Measurements from ENCODE around the gene PRSS50. TPM values are rescaled to one million over a fixed set of nuclear protein-coding genes. Genes with fewer than 3 reads are reported as not detected.
"Not testable (repeated sequence)": the region's sequence is repeated elsewhere in the genome, so short reads cannot be mapped to it uniquely, and the experiment has no call there.

Gene PRSS50
- polyA plus RNA-seq, 1 experiment: not detected

DNA sequence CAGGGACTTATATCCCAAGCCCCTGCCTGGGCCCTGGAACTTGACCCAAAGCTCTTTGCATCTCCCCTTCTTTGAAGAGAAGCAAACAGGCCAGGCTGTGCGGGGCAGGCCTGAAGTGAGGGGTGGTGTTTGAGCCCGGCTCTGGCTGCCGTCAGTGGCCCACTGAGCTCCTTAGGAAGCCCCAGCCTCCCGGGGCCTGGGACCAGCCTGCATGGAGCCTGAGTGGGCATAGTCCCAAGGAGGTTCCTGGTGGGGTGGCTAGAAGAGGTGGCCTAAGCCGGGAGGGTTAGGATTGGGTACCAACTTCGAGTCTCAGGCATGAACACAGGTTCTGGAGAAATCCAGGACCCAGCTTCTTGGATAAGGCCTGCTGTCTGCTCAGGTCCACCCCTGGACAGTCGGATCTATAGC lies 10.1 kb downstream of the PRSS50 start:
- peaks cover 6% of the 10 kb centered on the region for H3K27me3 ChIP-seq (ENCODE audit: control insufficient read depth, insufficient read depth, low read length)
- TF ChIP-seq CTCF (IDR thresholded peaks at IDR 0.05; ENCODE audit: insufficient read depth, low read depth, low read length): no peak
- DNase-seq (ENCODE audit: low read depth): no peak
- no peak overlapping the region for H3K4me3 ChIP-seq (ENCODE audit: low read depth, low read length)
- ChIA-PET CTCF (interaction anchor here (1.0 to 4.2 kb wide), 7 partner anchors 8 to 219 kb away, joined by 4 to 55 read pairs (median 15); no protein-coding TSS in a partner anchor), POLR2A (no interaction called here)
- H3K36me3 ChIP-seq (ENCODE audit: control insufficient read depth, insufficient read depth, low read length): no peaks in the 10 kb centered on the region

- POLR2A ChIA-PET: no interaction called here
- DNase-seq (ENCODE audit: low read depth): no peak
- Histone ChIP-seq H3K27me3 (ENCODE audit: control insufficient read depth, insufficient read depth, low read length) (peaks cover 10% of the 10 kb centered on the region), H3K36me3 (ENCODE audit: control insufficient read depth, insufficient read depth, low read length) (no peaks in the 10 kb centered on the region), H3K4me3 (ENCODE audit: low read depth, low read length) (no peak overlapping the region)
- TF ChIP-seq CTCF (IDR thresholded peaks at IDR 0.05; ENCODE audit: insufficient read depth, low read depth, low read length): no peak
- CTCF ChIA-PET: interaction anchor here (1.0 to 4.2 kb wide), 20 partner anchors 8 to 663 kb away, joined by 3 to 55 read pairs (median 6); no protein-coding TSS in a partner anchor
These were observed 10.7 kb downstream of the PRSS50 start for GRCh38 chr3:46706771-46707582.

- peaks cover 16% of the 10 kb centered on the region for H3K27me3 ChIP-seq (ENCODE audit: control insufficient read depth, insufficient read depth, low read length)
- POLR2A ChIA-PET: no interaction called here
- no peak for DNase-seq (ENCODE audit: low read depth)
- no peak overlapping the region for H3K4me3 ChIP-seq (ENCODE audit: low read depth, low read length)
- TF ChIP-seq CTCF (IDR thresholded peaks at IDR 0.05; ENCODE audit: insufficient read depth, low read depth, low read length): peak; percentile 47
- H3K36me3 ChIP-seq (ENCODE audit: control insufficient read depth, insufficient read depth, low read length): no peaks in the 10 kb centered on the region
- CTCF ChIA-PET: interaction anchor here (0.6 to 4.2 kb wide), 38 partner anchors 9 to 664 kb away, joined by 3 to 55 read pairs (median 4); no protein-coding TSS in a partner anchor
These were observed 11.7 kb downstream of the PRSS50 start for GRCh38 chr3:46705751-46706552.

DNA sequence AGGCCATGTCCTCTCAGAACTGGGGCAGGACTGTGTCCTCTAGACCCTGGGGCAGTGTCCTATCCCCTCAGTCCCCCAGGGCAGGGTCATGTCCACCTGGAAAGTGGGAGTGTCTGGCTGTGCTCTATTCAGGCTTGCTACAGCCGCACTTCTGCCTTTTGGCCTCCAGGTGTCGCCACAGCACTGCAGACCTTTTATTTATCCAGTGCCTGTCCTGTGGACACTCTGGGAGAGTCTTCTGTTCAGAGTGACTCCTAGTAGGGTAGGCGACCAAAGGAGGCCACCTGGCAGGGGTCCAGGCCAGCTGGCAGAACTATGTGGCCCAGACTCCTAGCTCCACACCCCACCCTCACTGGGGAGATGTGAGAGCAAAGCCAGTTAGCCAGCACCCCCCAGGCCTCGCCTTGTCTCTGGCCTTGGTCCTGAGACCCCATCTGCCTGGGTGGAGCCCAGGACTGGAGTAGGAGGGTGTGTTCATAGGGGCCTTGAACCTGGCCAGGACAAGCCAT lies 12.6 kb downstream of the PRSS50 start:
- ChIA-PET CTCF (interaction anchor here (0.6 to 4.2 kb wide), 27 partner anchors 9 to 665 kb away, joined by 3 to 55 read pairs (median 6); no protein-coding TSS in a partner anchor), POLR2A (no interaction called here)
- TF ChIP-seq CTCF (IDR thresholded peaks at IDR 0.05; ENCODE audit: insufficient read depth, low read depth, low read length): peak; percentile 91
- Histone ChIP-seq H3K4me3 (ENCODE audit: low read depth, low read length) (no peak overlapping the region), H3K36me3 (ENCODE audit: control insufficient read depth, insufficient read depth, low read length) (no peaks in the 10 kb centered on the region), H3K27me3 (ENCODE audit: control insufficient read depth, insufficient read depth, low read length) (peaks cover 21% of the 10 kb centered on the region)
- DNase-seq (ENCODE audit: low read depth): no peak

- H3K36me3 ChIP-seq (ENCODE audit: control insufficient read depth, insufficient read depth, low read length); H3K4me3 ChIP-seq (ENCODE audit: low read depth, low read length); POLR2A ChIA-PET; DNase-seq (ENCODE audit: low read depth): not testable (repeated sequence)
- CTCF ChIA-PET: interaction anchor here (2.2 to 3.5 kb wide), 2 partner anchors 191 to 205 kb away, joined by 16 to 21 read pairs; no protein-coding TSS in a partner anchor
- H3K27me3 ChIP-seq (ENCODE audit: control insufficient read depth, insufficient read depth, low read length): peaks cover 24% of the 10 kb centered on the region
These were observed 13.3 kb downstream of the PRSS50 start for GRCh38 chr3:46704346-46704745.
